HEK293 (cell line): ENCODE measurements around the gene TBK1.

Source experiments
- KLF10 ChIP-seq: fragments of 450-650 bp; IDR thresholded peaks from 2 replicates; pipeline ENCODE4 v1.5.1; 2018; ENCODE audit warnings: missing biosample characterization, mild to moderate bottlenecking, missing genetic modification characterization
- SETDB1 ChIP-seq: IDR thresholded peaks from one replicate; pipeline ENCODE4 v1.6.1; 2017; ENCODE audit warnings: mild to moderate bottlenecking, low read length, moderate library complexity, mixed read lengths; ENCODE audit not compliant: insufficient read length
- ZBTB20 ChIP-seq: fragments of 450-650 bp; formaldehyde crosslinking; IDR thresholded peaks from 2 replicates; pipeline ENCODE4 v1.5.1; 2016; ENCODE audit warnings: missing biosample characterization, missing genetic modification characterization
- ZBTB44 ChIP-seq: fragments of 450-650 bp; IDR thresholded peaks from 2 replicates; pipeline ENCODE4 v1.5.1; 2018; ENCODE audit warnings: missing biosample characterization, mild to moderate bottlenecking, missing genetic modification characterization
- ZNF121 ChIP-seq: fragments of 450-650 bp; formaldehyde crosslinking; IDR thresholded peaks from 2 replicates; pipeline ENCODE4 v1.5.1; 2016; ENCODE audit warnings: missing biosample characterization, missing genetic modification characterization
- ZNF169 ChIP-seq: fragments of 450-650 bp; formaldehyde crosslinking; IDR thresholded peaks from 2 replicates; pipeline ENCODE4 v1.5.1; 2016; ENCODE audit warnings: missing biosample characterization, missing genetic modification characterization
- ZNF184 ChIP-seq: fragments of 450-650 bp; IDR thresholded peaks from 2 replicates; pipeline ENCODE4 v1.5.1; 2018; ENCODE audit warnings: missing biosample characterization, mild to moderate bottlenecking, missing genetic modification characterization
- ZNF391 ChIP-seq: fragments of 450-650 bp; formaldehyde crosslinking; IDR thresholded peaks from 2 replicates; pipeline ENCODE4 v1.5.1; 2016; ENCODE audit warnings: low read depth, missing biosample characterization, missing genetic modification characterization, borderline replicate concordance
- ZNF555 ChIP-seq: fragments of 450-650 bp; formaldehyde crosslinking; conservative IDR thresholded peaks from 2 replicates; pipeline ENCODE4 v1.5.1; 2017; ENCODE audit warnings: missing biosample characterization, mild to moderate bottlenecking, missing genetic modification characterization, inconsistent platforms
- ZNF677 ChIP-seq: fragments of 450-650 bp; IDR thresholded peaks from 2 replicates; pipeline ENCODE4 v1.5.0; 2018; ENCODE audit warnings: missing biosample characterization, mild to moderate bottlenecking, missing genetic modification characterization, moderate library complexity
- ZXDB ChIP-seq: fragments of 450-650 bp; formaldehyde crosslinking; IDR thresholded peaks from 2 replicates; pipeline ENCODE4 v1.5.1; 2016; ENCODE audit warnings: missing biosample characterization, missing genetic modification characterization
- TF ChIP-seq, protein P1 (sequence below): fragments of 450-650 bp; formaldehyde crosslinking; IDR thresholded peaks from 2 replicates; pipeline ENCODE4 v1.5.1; 2016; ENCODE audit warnings: missing biosample characterization, missing genetic modification characterization
- TF ChIP-seq, protein P2 (sequence below): fragments of 450-650 bp; formaldehyde crosslinking; IDR thresholded peaks from 2 replicates; pipeline ENCODE4 v1.5.1; 2016; ENCODE audit warnings: missing biosample characterization, missing genetic modification characterization
- TF ChIP-seq, protein P3 (sequence below): fragments of 450-650 bp; formaldehyde crosslinking; IDR thresholded peaks from 2 replicates; pipeline ENCODE4 v1.5.1; 2017; ENCODE audit warnings: missing biosample characterization, missing genetic modification characterization

DNA sequence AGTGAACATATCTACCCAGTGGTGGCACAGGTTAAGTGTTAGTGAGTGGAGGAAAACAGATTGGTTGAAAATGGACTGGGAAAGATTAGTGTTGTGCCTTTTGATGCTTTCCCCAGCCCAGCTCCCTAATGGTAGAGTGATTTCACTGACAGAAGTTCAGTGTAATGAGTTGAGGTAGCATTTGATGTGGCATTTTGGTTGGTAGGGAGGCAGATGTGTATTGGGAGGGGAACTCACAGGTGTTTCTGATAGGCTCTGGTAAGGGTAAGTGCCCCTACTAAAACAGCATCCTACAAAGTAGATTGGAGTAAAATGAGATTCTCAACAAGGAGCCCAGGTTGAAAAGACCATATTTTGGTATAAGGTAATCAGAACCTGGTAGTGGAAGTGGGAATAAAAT is 4.2 kb downstream of the TBK1 start:
- TF ChIP-seq, protein P1, sequence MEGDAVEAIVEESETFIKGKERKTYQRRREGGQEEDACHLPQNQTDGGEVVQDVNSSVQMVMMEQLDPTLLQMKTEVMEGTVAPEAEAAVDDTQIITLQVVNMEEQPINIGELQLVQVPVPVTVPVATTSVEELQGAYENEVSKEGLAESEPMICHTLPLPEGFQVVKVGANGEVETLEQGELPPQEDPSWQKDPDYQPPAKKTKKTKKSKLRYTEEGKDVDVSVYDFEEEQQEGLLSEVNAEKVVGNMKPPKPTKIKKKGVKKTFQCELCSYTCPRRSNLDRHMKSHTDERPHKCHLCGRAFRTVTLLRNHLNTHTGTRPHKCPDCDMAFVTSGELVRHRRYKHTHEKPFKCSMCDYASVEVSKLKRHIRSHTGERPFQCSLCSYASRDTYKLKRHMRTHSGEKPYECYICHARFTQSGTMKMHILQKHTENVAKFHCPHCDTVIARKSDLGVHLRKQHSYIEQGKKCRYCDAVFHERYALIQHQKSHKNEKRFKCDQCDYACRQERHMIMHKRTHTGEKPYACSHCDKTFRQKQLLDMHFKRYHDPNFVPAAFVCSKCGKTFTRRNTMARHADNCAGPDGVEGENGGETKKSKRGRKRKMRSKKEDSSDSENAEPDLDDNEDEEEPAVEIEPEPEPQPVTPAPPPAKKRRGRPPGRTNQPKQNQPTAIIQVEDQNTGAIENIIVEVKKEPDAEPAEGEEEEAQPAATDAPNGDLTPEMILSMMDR (tag by site-specific recombination), result no peak
- TF ChIP-seq ZXDB (tag by site-specific recombination), result no peak
- no peak for TF ChIP-seq ZNF121 (tag by site-specific recombination)
- TF ChIP-seq ZBTB20 (tag by site-specific recombination), result no peak
- no peak for TF ChIP-seq ZNF391
- TF ChIP-seq, protein P2, sequence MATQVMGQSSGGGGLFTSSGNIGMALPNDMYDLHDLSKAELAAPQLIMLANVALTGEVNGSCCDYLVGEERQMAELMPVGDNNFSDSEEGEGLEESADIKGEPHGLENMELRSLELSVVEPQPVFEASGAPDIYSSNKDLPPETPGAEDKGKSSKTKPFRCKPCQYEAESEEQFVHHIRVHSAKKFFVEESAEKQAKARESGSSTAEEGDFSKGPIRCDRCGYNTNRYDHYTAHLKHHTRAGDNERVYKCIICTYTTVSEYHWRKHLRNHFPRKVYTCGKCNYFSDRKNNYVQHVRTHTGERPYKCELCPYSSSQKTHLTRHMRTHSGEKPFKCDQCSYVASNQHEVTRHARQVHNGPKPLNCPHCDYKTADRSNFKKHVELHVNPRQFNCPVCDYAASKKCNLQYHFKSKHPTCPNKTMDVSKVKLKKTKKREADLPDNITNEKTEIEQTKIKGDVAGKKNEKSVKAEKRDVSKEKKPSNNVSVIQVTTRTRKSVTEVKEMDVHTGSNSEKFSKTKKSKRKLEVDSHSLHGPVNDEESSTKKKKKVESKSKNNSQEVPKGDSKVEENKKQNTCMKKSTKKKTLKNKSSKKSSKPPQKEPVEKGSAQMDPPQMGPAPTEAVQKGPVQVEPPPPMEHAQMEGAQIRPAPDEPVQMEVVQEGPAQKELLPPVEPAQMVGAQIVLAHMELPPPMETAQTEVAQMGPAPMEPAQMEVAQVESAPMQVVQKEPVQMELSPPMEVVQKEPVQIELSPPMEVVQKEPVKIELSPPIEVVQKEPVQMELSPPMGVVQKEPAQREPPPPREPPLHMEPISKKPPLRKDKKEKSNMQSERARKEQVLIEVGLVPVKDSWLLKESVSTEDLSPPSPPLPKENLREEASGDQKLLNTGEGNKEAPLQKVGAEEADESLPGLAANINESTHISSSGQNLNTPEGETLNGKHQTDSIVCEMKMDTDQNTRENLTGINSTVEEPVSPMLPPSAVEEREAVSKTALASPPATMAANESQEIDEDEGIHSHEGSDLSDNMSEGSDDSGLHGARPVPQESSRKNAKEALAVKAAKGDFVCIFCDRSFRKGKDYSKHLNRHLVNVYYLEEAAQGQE (tag by site-specific recombination), result no peak
- TF ChIP-seq SETDB1, result no peak
- TF ChIP-seq ZNF677 (tag by site-specific recombination), result no peak
- TF ChIP-seq KLF10 (tag by site-specific recombination), result no peak
- no peak for TF ChIP-seq ZBTB44 (tag by site-specific recombination)
- no peak for TF ChIP-seq ZNF555 (tag by site-specific recombination)
- TF ChIP-seq ZNF184, result no peak
- TF ChIP-seq, protein P3, sequence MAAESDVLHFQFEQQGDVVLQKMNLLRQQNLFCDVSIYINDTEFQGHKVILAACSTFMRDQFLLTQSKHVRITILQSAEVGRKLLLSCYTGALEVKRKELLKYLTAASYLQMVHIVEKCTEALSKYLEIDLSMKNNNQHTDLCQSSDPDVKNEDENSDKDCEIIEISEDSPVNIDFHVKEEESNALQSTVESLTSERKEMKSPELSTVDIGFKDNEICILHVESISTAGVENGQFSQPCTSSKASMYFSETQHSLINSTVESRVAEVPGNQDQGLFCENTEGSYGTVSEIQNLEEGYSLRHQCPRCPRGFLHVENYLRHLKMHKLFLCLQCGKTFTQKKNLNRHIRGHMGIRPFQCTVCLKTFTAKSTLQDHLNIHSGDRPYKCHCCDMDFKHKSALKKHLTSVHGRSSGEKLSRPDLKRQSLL (tag by site-specific recombination), result no peak
- TF ChIP-seq ZNF169 (tag by site-specific recombination), result no peak
